SK-N-SH treated with all-trans-retinoic acid at 6 μM for 48 hours (cell line): Measurements from ENCODE around the gene FASTKD3.

ENCODE experiments used
- ATAC-seq: fragments of 200-7000 bp; cut with Tn5 transposase; 3 replicates; pipeline ENCODE4 v1.9.1; 2020; ENCODE audit warnings: mild to moderate bottlenecking, moderate library complexity
- ARNTL ChIP-seq: fragments of 450-650 bp; formaldehyde crosslinking; IDR thresholded peaks from 2 replicates; pipeline ENCODE4 v1.5.0; 2020; ENCODE audit warnings: low read depth, mild to moderate bottlenecking, moderate library complexity, borderline replicate concordance
- BACH2 ChIP-seq: fragments of 250-450 bp; sonication (Bioruptor Pico); IDR thresholded peaks from 2 replicates; pipeline ENCODE4 v1.9.0; 2021; ENCODE audit warnings: mild to moderate bottlenecking, borderline replicate concordance
- CREB5 ChIP-seq: fragments of 250-450 bp; sonication (Bioruptor Pico); IDR thresholded peaks from 2 replicates; pipeline ENCODE4 v1.5.1; 2020; ENCODE audit warnings: low read depth, mild to moderate bottlenecking, moderate library complexity
- CSDC2 ChIP-seq: fragments of 250-450 bp; sonication (Bioruptor Pico); IDR thresholded peaks from 2 replicates; pipeline ENCODE4 v1.5.0; 2020; ENCODE audit warnings: mild to moderate bottlenecking, moderate library complexity
- CSRNP3 ChIP-seq: fragments of 250-450 bp; sonication (Bioruptor Pico); IDR thresholded peaks from 2 replicates; pipeline ENCODE4 v1.5.1; 2021; ENCODE audit warnings: mild to moderate bottlenecking, moderate library complexity
- ESRRG ChIP-seq: fragments of 250-450 bp; sonication (Bioruptor Pico); IDR thresholded peaks from 2 replicates; pipeline ENCODE4 v1.6.1; 2021; ENCODE audit warnings: mild to moderate bottlenecking
- GLIS3 ChIP-seq: fragments of 250-450 bp; sonication (Bioruptor Pico); IDR thresholded peaks from 2 replicates; pipeline ENCODE4 v1.5.0; 2020; ENCODE audit warnings: mild to moderate bottlenecking, moderate library complexity
- ISL1 ChIP-seq: fragments of 250-450 bp; sonication (Bioruptor Pico); IDR thresholded peaks from 2 replicates; pipeline ENCODE4 v2.1.2; 2022; ENCODE audit warnings: mild to moderate bottlenecking, moderate library complexity
- OSR1 ChIP-seq: fragments of 250-450 bp; sonication (Bioruptor Pico); IDR thresholded peaks from 2 replicates; pipeline ENCODE4 v1.8.0; 2022; ENCODE audit warnings: moderate library complexity, mild to moderate bottlenecking, inconsistent platforms
- POU6F1 ChIP-seq: fragments of 250-450 bp; sonication (Bioruptor Pico); IDR thresholded peaks from 2 replicates; pipeline ENCODE4 v1.8.0; 2021; ENCODE audit warnings: low read depth, mild to moderate bottlenecking, moderate library complexity, borderline replicate concordance
- PPARA ChIP-seq: fragments of 250-450 bp; sonication (Bioruptor Pico); IDR thresholded peaks from 2 replicates; pipeline ENCODE4 v1.5.0; 2020; ENCODE audit warnings: mild to moderate bottlenecking, borderline replicate concordance
- RARB ChIP-seq: fragments of 250-450 bp; sonication (Bioruptor Pico); IDR thresholded peaks from 2 replicates; pipeline ENCODE4 v1.8.0; 2021; ENCODE audit warnings: mild to moderate bottlenecking, moderate library complexity
- SNAI2 ChIP-seq: fragments of 250-450 bp; sonication (Bioruptor Pico); IDR thresholded peaks from 2 replicates; pipeline ENCODE4 v1.5.0; 2020; ENCODE audit warnings: mild to moderate bottlenecking, moderate library complexity
- TCF4 ChIP-seq: fragments of 250-450 bp; sonication (Bioruptor Pico); IDR thresholded peaks from 2 replicates; pipeline ENCODE4 v1.8.0; 2021; ENCODE audit warnings: mild to moderate bottlenecking, moderate library complexity, borderline replicate concordance
- TOX ChIP-seq: fragments of 250-450 bp; sonication (Bioruptor Pico); IDR thresholded peaks from 2 replicates; pipeline ENCODE4 v1.8.0; 2021; ENCODE audit warnings: mild to moderate bottlenecking, moderate library complexity, borderline replicate concordance
- TSHZ2 ChIP-seq: fragments of 250-450 bp; sonication (Bioruptor Pico); IDR thresholded peaks from 2 replicates; pipeline ENCODE4 v1.5.0; 2020; ENCODE audit warnings: mild to moderate bottlenecking, moderate library complexity
- ZC3H10 ChIP-seq: fragments of 250-450 bp; sonication (Bioruptor Pico); IDR thresholded peaks from 2 replicates; pipeline ENCODE4 v1.5.1; 2021; ENCODE audit warnings: mild to moderate bottlenecking, moderate library complexity
- ZFP3 ChIP-seq: fragments of 250-450 bp; sonication (Bioruptor Pico); IDR thresholded peaks from 2 replicates; pipeline ENCODE4 v1.5.0; 2020; ENCODE audit warnings: mild to moderate bottlenecking, moderate library complexity
- ZFP30 ChIP-seq: fragments of 450-650 bp; formaldehyde crosslinking; IDR thresholded peaks from 2 replicates; pipeline ENCODE4 v1.5.0; 2022; ENCODE audit warnings: mild to moderate bottlenecking, moderate library complexity
- ZNF565 ChIP-seq: fragments of 450-650 bp; formaldehyde crosslinking; conservative IDR thresholded peaks from 2 replicates; pipeline ENCODE4 v1.5.0; 2020; ENCODE audit warnings: low read depth, mild to moderate bottlenecking, moderate library complexity
- ZNF70 ChIP-seq: fragments of 450-650 bp; formaldehyde crosslinking; IDR thresholded peaks from 2 replicates; pipeline ENCODE4 v1.5.0; 2020; ENCODE audit warnings: mild to moderate bottlenecking, moderate library complexity
- ZNF8 ChIP-seq: fragments of 450-650 bp; formaldehyde crosslinking; IDR thresholded peaks from 2 replicates; pipeline ENCODE4 v1.5.0; 2020; ENCODE audit warnings: mild to moderate bottlenecking, moderate library complexity

Gene FASTKD3

GRCh38 chr5:7814816-7815215 is 54.0 kb downstream of the FASTKD3 start:
- ATAC-seq: no peak
- no peak for TF ChIP-seq ESRRG (CRISPR knock-in tag)
- no peak for TF ChIP-seq ZFP30 (CRISPR knock-in tag)
- no peak for TF ChIP-seq CSRNP3 (CRISPR knock-in tag)
- no peak for TF ChIP-seq TCF4 (CRISPR knock-in tag)
- TF ChIP-seq GLIS3 (CRISPR knock-in tag): no peak
- no peak for TF ChIP-seq ZNF70 (CRISPR knock-in tag)
- no peak for TF ChIP-seq TSHZ2 (CRISPR knock-in tag)
- no peak for TF ChIP-seq TOX (CRISPR knock-in tag)
- no peak for TF ChIP-seq ZNF565 (CRISPR knock-in tag)
- TF ChIP-seq ZFP3 (CRISPR knock-in tag): no peak
- TF ChIP-seq OSR1 (CRISPR knock-in tag): no peak
- TF ChIP-seq ISL1 (CRISPR knock-in tag): no peak
- TF ChIP-seq ZNF8 (CRISPR knock-in tag): no peak
- TF ChIP-seq CREB5 (CRISPR knock-in tag): no peak
- TF ChIP-seq POU6F1 (CRISPR knock-in tag): no peak
- TF ChIP-seq, all 23 proteins: peak for 0

GRCh38 chr5:7813576-7813975 is 55.3 kb downstream of the FASTKD3 start:
- TF ChIP-seq POU6F1 (CRISPR knock-in tag): no peak
- TF ChIP-seq ZNF565 (CRISPR knock-in tag): no peak
- TF ChIP-seq ZFP30 (CRISPR knock-in tag): no peak
- TF ChIP-seq TOX (CRISPR knock-in tag): no peak
- no peak for ATAC-seq

GRCh38 chr5:7813007-7813406 is 55.8 kb downstream of the FASTKD3 start:
- TF ChIP-seq ESRRG (CRISPR knock-in tag) (no peak), RARB (CRISPR knock-in tag) (no peak), TCF4 (CRISPR knock-in tag) (no peak), ZFP3 (CRISPR knock-in tag) (no peak), ZNF8 (CRISPR knock-in tag) (no peak), CSRNP3 (CRISPR knock-in tag) (no peak), ISL1 (CRISPR knock-in tag) (no peak), ARNTL (CRISPR knock-in tag) (no peak), ZNF70 (CRISPR knock-in tag) (no peak), ZC3H10 (no peak), CSDC2 (CRISPR knock-in tag) (no peak), CREB5 (CRISPR knock-in tag) (no peak), PPARA (no peak), SNAI2 (no peak), TOX (CRISPR knock-in tag) (no peak), OSR1 (CRISPR knock-in tag) (no peak), BACH2 (CRISPR knock-in tag) (no peak), POU6F1 (CRISPR knock-in tag) (no peak), GLIS3 (CRISPR knock-in tag) (no peak)
- no peak for ATAC-seq
